Sigmoid colon (tissue), 7 donors: ENCODE measurements around the gene LMAN2L. TPM values are rescaled to one million over a fixed set of nuclear protein-coding genes. Genes with fewer than 3 reads are reported as not detected.

Experiments
- DNase-seq: peaks from one replicate; pipeline ENCODE4 v3.0.0-alpha.2; 2019
- H3K27ac ChIP-seq, 4 donors: fragments of 200-600 bp; sonication (generic); one replicate each; pipeline ENCODE4 v1.5.1; 2016 to 2019; ENCODE audit warnings: mild to moderate bottlenecking in 1 of 4
- H3K27me3 ChIP-seq, 3 donors: fragments of 200-600 bp; sonication (generic); one replicate each; pipeline ENCODE4 v1.5.1; 2019; ENCODE audit warnings: mild to moderate bottlenecking in 1 of 3
- H3K36me3 ChIP-seq, 4 donors: fragments of 200-600 bp; sonication (generic); one replicate each; pipeline ENCODE4 v1.5.1; 2016 to 2019
- H3K4me1 ChIP-seq, 4 donors: fragments of 200-600 bp; sonication (generic); one replicate each; pipeline ENCODE4 v1.5.1; 2017 to 2019
- H3K4me3 ChIP-seq, 4 donors: fragments of 200-600 bp; sonication (generic); one replicate each; pipeline ENCODE4 v1.5.1; 2017 to 2019; ENCODE audit warnings: mild to moderate bottlenecking in 2 of 4, moderate library complexity in 1 of 4
- H3K9me3 ChIP-seq, 4 donors: fragments of 200-600 bp in 3 of 4; sonication (generic) in 3 of 4; one replicate each; pipeline versions ENCODE4 v1.5.1 to v1.6.1; 2013 to 2019
- EP300 ChIP-seq, 4 donors: sonication (generic); formaldehyde crosslinking; IDR thresholded peaks; one replicate each; pipeline ENCODE4 v1.6.1; 2017; ENCODE audit warnings: antibody characterized with exemption in 4 of 4
- POLR2A ChIP-seq, 2 donors: fragments of 450-650 bp; IDR thresholded peaks; one replicate each; pipeline ENCODE4 v1.6.1; 2016; ENCODE audit warnings: antibody characterized with exemption in 2 of 2, mild to moderate bottlenecking in 2 of 2, moderate library complexity in 2 of 2
- POLR2AphosphoS5 ChIP-seq, 4 donors: sonication (generic); formaldehyde crosslinking; IDR thresholded peaks; one replicate each; pipeline ENCODE4 v1.6.1; 2017; ENCODE audit warnings: antibody characterized with exemption in 4 of 4
- WGBS, 2 donors: extraction: QIAGEN DNeasy Blood & Tissue Kit; methylation state at CpG; one replicate each; pipeline ENCODE4 v1.1.7; 2013; 5-methylcytosine and 5-hydroxymethylcytosine counted together
- intact Hi-C: fragments of 100-400 bp; cut with DNase I; formaldehyde crosslinking; loops from one replicate; pipeline ENCODE4 v1.15.1; 2023
- polyA plus RNA-seq, 3 donors: library from polyadenylated mRNA; stranded (reverse); fragments of 200-250 nt; gene quantifications; one replicate each; pipeline ENCODE4 v1.2.3, GENCODE V29; 2013
- total RNA-seq, 4 donors: library from RNA; depleted of rRNA; stranded (reverse); fragments of >200 nt; gene quantifications; one replicate each; pipeline ENCODE4 v1.1.0, GENCODE V29; 2016
- TF ChIP-seq, protein P1 (sequence below), 4 experiments: fragments of 450-650 bp in 3 of 4; fragments of 200-600 bp in 1 of 4; IDR thresholded peaks; one replicate each; pipeline ENCODE4 v1.5.1; 2016 to 2019; ENCODE audit warnings: antibody characterized with exemption in 4 of 4, mild to moderate bottlenecking in 3 of 4, moderate library complexity in 2 of 4
- donor health status: healthy with polysubstance abuse.
- donor health status: Bipolar disorder and iron deficiency.
- donor health status: healthy.

The LMAN2L gene
- total and polyA plus RNA-seq, 7 donors: 3.6 to 23.2 (median 14.0) TPM

- no peak overlapping the region for H3K4me3 ChIP-seq
- no peaks in the 10 kb centered on the region for H3K9me3 ChIP-seq
- WGBS, 2 donors: 79 to 86% methylated on average over 4 of the region's 4 CpGs
- H3K27ac ChIP-seq: no peak overlapping the region
- DNase-seq: peak; percentile 13
- no peaks in the 10 kb centered on the region for H3K27me3 ChIP-seq
- no peaks in the 10 kb centered on the region for H3K36me3 ChIP-seq
- TF ChIP-seq, protein P1, sequence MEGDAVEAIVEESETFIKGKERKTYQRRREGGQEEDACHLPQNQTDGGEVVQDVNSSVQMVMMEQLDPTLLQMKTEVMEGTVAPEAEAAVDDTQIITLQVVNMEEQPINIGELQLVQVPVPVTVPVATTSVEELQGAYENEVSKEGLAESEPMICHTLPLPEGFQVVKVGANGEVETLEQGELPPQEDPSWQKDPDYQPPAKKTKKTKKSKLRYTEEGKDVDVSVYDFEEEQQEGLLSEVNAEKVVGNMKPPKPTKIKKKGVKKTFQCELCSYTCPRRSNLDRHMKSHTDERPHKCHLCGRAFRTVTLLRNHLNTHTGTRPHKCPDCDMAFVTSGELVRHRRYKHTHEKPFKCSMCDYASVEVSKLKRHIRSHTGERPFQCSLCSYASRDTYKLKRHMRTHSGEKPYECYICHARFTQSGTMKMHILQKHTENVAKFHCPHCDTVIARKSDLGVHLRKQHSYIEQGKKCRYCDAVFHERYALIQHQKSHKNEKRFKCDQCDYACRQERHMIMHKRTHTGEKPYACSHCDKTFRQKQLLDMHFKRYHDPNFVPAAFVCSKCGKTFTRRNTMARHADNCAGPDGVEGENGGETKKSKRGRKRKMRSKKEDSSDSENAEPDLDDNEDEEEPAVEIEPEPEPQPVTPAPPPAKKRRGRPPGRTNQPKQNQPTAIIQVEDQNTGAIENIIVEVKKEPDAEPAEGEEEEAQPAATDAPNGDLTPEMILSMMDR (IDR thresholded peaks at IDR 0.05): no peak
- TF ChIP-seq POLR2AphosphoS5 (IDR thresholded peaks at IDR 0.05) (no peak), POLR2A (IDR thresholded peaks at IDR 0.05) (no peak), EP300 (IDR thresholded peaks at IDR 0.05) (no peak)
- H3K4me1 ChIP-seq: peaks cover 0 to 24% (median 23%) of the 10 kb centered on the region in 4 donors
- intact Hi-C loops: no loop called here
Observed at GRCh38 chr2:96783388-96783787, 43.5 kb upstream of the LMAN2L start.

DNA sequence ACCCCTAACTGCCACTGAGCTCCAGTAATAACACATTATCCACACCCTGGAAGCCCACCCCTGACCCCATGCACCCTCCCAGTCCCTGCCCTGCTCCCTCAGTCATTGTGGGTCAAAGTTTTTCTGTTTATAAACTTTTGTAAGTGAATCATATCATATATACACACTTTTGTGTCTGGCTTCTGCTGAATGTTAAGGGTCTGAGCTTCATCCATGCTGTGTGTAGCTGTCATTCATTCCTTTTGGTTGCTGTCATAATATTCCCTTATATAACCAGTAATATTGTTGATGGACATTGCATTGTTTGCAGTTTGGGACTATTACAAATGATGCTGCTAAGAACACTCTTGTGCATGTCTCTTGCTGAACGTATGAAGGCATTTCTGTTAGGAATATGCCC, 35.3 kb upstream of the LMAN2L start:
- WGBS, 2 donors: 21 to 34% methylated on average over 1 of the region's 1 CpG
- DNase-seq: no peak
- TF ChIP-seq, protein P1 (IDR thresholded peaks at IDR 0.05): no peak
- TF ChIP-seq POLR2A (IDR thresholded peaks at IDR 0.05) (no peak), POLR2AphosphoS5 (IDR thresholded peaks at IDR 0.05) (no peak), EP300 (IDR thresholded peaks at IDR 0.05) (no peak)

GRCh38 chr2:96773922-96774321, 34.1 kb upstream of the LMAN2L start:
- Histone ChIP-seq H3K27ac (no peak overlapping the region), H3K27me3 (no peaks in the 10 kb centered on the region), H3K36me3 (no peaks in the 10 kb centered on the region), H3K9me3 (no peaks in the 10 kb centered on the region), H3K4me3 (peak overlapping the region in 1 of 4 donors; percentile 6), H3K4me1 (peaks cover 0 to 35% (median 15%) of the 10 kb centered on the region in 4 donors)
- intact Hi-C loops: no loop called here
- 18 to 24% methylated on average over 7 of the region's 7 CpGs for WGBS, 2 donors
- TF ChIP-seq POLR2AphosphoS5 (IDR thresholded peaks at IDR 0.05): no peak
- no peak for DNase-seq

More for the DNA sequence above, 35.3 kb upstream of the LMAN2L start:
- intact Hi-C loops: no loop called here
- Histone ChIP-seq H3K4me3 (no peak overlapping the region), H3K4me1 (peaks cover 0 to 25% (median 7%) of the 10 kb centered on the region in 4 donors), H3K27me3 (no peaks in the 10 kb centered on the region), H3K27ac (no peak overlapping the region), H3K9me3 (no peaks in the 10 kb centered on the region), H3K36me3 (no peaks in the 10 kb centered on the region)

- Histone ChIP-seq H3K9me3 (no peaks in the 10 kb centered on the region), H3K4me3 (no peak overlapping the region), H3K36me3 (no peaks in the 10 kb centered on the region), H3K4me1 (peaks cover 0 to 35% (median 15%) of the 10 kb centered on the region in 4 donors), H3K27ac (no peak overlapping the region), H3K27me3 (no peaks in the 10 kb centered on the region)
- intact Hi-C loops: no loop called here
- DNase-seq: no peak
- TF ChIP-seq EP300 (IDR thresholded peaks at IDR 0.05) (no peak), POLR2AphosphoS5 (IDR thresholded peaks at IDR 0.05) (no peak), POLR2A (IDR thresholded peaks at IDR 0.05) (no peak)
- TF ChIP-seq, protein P1 (IDR thresholded peaks at IDR 0.05): no peak
- 60 to 77% methylated on average over 12 of the region's 12 CpGs for WGBS, 2 donors
Observed at GRCh38 chr2:96772903-96773671, 33.2 kb upstream of the LMAN2L start.

DNA sequence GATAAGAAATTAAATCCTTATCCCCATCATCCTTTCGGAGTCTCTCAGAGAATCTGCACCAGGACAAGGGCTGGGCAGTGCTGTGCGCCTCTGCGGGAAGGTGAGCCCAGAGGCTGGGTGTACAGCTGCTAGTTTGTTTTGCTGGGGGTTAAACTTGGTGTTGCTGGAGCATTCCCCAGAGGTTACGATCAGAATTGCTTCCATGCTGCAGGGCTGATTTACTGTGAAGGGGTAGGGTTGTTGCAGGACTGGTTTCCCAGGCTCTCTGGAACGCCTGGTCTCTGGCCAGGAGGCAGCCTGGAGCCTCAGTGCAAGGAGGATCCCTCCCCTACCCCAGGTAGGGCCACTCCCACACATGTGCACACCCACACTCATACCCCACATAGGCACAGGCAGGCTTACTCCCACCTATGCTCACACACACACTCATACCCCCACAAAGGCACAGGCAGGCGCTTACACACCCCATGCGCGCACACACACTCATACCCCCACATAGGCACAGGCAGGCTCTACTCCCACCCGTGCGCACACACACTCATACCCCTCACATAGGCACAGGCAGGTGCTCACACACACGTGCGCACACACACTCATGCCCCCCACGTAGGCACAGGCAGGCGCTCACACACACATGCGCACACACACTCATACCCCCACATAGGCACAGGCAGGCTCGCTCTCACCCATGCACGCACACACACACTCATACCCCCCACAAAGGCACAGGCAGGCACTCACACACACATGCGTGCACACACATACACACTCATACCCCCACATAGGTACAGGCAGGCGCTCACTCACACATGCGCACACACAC, 32.1 kb upstream of the LMAN2L start:
- H3K4me3 ChIP-seq: no peak overlapping the region
- H3K9me3 ChIP-seq: no peaks in the 10 kb centered on the region
- H3K36me3 ChIP-seq: no peaks in the 10 kb centered on the region
- DNase-seq: no peak
- no peaks in the 10 kb centered on the region for H3K27me3 ChIP-seq
- TF ChIP-seq, protein P1 (IDR thresholded peaks at IDR 0.05): no peak
- TF ChIP-seq POLR2AphosphoS5 (IDR thresholded peaks at IDR 0.05): no peak
- TF ChIP-seq POLR2A (IDR thresholded peaks at IDR 0.05): no peak
- TF ChIP-seq EP300 (IDR thresholded peaks at IDR 0.05): no peak
- intact Hi-C loops: no loop called here
- H3K4me1 ChIP-seq: peaks cover 0 to 35% (median 15%) of the 10 kb centered on the region in 4 donors
- WGBS, 2 donors: 51 to 84% methylated on average over 20 of the region's 20 CpGs
- H3K27ac ChIP-seq: no peak overlapping the region
